GF-D8 (cell line): Measurements from ENCODE around the gene IQGAP2.
"Not testable (repeated sequence)": the region's sequence is repeated elsewhere in the genome, so short reads cannot be mapped to it uniquely, and the experiment has no call there.

ENCODE experiments used
- DNase-seq: peaks from one replicate; lab custom pipeline; 2025; lab: John Stamatoyannopoulos, UW

IQGAP2 gene

GRCh38 chr5:76717222-76718083, 314.4 kb downstream of the IQGAP2 start:
- no peak for DNase-seq

DNA sequence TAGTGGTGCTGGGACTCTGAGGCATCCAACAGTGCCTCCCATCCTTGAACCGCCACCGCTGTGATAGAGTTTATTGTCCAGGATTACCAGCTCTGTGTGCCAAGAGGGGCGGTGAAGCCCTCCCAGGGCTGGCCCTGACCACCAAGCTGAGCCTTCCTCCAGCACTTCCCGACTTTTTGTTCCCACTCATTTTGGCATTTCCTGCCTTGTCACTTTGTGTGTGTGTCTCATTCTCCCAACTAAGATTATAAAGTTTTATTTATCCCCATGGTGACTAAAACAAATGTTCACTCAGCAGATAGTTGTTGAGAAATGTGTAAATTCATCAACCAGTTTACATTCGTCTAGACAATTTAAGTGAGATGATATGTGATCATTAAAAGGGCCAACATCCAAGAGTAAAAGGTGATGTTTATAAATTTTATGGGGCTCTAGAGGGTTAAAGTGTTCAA, 315.3 kb downstream of the IQGAP2 start:
- no peak for DNase-seq

- DNase-seq, result no peak
Measured at GRCh38 chr5:76718880-76719279, 315.8 kb downstream of the IQGAP2 start.

DNA sequence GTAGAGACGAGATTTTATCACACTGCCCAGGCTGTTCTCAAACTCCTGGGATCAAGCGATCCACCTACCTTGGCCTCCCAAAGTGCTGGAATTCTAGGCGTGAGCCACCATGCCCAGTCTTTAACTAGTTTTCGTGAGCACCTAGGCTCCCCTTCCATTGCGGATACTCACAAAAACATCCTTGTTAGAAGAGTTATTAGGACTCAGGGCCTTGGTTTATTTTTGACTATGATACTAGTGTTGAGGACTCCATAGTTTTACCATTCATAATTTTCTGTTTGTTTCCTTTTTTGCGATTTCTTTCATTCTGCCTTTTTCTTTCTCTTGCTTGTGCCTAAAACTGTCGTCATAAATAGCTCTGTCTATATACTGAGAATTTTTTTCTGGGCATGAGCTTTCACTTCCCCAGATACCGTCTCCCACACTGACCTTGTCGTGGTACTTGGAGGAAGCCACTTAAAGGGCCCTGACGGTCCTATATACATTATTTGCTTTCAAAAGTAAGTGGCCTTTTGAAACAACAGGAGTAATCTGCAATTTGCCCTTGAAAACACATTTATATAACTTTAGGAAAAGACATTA, 318.0 kb downstream of the IQGAP2 start:
- DNase-seq, result no peak

GRCh38 chr5:76723266-76723665, 320.2 kb downstream of the IQGAP2 start:
- no peak for DNase-seq

DNA sequence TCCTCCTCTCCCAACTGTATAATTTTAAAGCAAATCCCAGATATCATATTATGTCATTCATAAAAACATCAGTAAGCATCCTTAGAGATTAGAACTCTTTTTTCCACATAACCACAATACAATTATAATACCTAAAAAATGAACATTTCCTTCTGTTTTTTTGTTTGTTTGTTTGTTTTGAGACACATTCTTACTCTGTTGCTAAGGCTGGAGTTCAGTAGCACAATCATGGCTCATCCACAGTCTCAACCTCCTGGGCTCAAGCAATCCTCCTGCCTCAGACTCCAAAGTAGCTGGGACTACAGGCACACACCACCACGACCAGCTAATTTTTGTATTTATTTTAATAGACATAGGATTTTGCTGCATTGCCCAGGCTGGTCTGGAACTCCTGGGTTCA, 320.8 kb downstream of the IQGAP2 start:
- no peak for DNase-seq

GRCh38 chr5:76724871-76725270, 321.8 kb downstream of the IQGAP2 start:
- DNase-seq, result no peak

DNA sequence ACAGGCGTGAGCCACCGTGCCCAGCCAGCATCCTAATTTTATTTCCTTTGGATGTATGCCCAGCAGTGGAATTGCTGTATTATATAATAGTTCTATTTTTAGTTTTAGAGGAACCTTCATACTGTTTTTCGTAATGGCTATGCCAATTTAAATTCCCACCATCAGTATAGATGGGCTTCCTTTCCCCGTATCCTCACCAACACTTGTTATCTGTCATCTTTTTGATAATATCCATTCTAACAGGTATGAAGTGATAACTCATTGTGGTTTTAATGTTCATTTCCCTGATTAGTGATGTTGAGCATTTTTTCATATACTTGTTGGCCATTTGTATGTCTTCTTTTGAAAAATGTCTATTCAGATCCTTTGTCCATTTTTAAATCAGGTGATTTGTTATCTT, 325.9 kb downstream of the IQGAP2 start:
- DNase-seq, result no peak

DNA sequence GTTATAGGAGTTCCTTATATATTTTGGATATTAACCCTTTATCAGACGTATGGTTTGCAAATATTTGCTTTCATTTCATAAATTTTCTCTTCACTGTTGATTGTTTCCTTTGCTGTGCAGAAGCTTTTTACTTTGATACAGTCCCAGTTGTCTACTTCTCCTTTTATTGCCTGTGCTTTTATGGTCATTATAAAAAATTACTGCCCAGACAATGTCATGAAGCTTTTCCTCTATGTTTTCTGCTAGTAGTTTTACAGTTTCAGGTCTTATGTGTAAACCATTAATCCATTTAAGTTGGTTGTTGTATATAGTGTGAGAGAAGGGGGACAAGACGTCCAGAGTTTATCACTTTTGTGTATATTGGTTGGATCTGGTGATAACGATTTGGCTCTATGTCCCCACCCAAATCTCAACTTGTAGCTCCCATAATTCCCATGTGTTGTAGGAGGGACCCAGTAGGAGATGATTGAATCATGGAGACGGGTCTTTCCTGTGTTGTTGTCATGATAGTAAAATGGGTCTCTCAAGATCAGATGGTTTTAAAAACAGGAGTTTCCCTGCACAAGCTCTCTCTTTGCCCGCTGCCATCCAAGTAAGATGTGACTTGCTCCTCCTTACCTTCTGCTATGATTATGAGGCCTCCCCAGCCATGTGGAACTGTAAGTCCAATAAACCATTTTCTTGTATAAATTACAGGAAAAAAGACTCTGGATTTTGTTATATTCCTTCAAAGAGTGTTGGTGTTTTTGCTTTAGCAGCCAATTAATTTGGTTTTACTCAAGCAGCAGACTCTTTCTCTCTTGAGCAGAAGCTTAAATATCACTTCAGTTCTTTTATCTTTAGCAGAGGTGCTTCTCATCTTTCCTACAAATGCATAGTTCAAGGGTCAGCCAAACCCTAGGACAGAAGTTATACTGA, 326.5 kb downstream of the IQGAP2 start:
- no peak for DNase-seq

DNA sequence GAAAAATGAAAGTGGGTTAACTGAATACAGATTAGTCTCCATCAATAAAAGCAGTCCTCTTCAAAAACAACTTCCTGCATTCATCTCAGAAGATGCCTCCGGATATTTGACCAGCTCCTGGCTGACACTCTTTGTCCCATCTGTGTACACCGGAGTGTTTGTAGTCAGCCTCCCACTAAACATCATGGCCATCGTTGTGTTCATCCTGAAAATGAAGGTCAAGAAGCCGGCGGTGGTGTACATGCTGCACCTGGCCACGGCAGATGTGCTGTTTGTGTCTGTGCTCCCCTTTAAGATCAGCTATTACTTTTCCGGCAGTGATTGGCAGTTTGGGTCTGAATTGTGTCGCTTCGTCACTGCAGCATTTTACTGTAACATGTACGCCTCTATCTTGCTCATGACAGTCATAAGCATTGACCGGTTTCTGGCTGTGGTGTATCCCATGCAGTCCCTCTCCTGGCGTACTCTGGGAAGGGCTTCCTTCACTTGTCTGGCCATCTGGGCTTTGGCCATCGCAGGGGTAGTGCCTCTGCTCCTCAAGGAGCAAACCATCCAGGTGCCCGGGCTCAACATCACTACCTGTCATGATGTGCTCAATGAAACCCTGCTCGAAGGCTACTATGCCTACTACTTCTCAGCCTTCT, 329.4 kb downstream of the IQGAP2 start:
- DNase-seq, result no peak

- DNase-seq, result no peak
Measured at GRCh38 chr5:76733049-76733417, 329.9 kb downstream of the IQGAP2 start.

DNA sequence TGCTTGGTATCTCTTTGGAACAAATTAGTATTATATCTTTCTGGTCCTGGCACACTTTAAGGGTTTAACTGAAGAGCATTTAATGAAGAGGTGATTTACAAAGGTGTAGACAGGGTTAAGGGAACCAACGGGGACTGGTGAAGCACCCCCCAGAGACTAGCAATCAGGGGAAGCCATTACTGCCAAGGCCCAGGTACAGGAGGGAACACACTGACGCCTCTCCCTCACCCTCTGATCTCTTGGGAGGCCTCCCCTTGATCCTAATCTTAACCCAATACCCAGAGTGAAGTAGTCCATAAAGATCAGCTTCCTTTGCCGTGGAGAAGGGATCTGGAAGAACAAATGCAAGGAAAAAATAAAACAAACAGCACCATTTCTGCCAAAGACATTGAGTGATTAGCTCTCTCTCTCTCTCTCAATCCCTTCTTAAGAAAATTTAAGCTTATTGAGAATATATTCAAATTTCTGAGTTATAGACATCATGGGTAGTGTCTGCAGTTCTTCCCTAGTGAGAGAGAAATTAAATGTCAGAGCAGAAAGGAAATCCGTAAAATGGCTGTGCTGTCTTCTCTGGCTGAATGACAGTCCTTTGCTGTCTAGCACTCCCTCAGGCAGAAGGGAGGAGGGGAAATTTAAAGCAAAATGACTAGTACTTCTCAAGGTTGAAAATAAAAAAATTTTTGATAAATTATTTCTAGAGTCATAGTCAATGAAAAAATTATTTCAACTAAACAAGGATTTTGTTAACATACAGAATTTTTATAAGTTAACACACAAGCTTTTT, 332.9 kb downstream of the IQGAP2 start:
- DNase-seq, result no peak

DNA sequence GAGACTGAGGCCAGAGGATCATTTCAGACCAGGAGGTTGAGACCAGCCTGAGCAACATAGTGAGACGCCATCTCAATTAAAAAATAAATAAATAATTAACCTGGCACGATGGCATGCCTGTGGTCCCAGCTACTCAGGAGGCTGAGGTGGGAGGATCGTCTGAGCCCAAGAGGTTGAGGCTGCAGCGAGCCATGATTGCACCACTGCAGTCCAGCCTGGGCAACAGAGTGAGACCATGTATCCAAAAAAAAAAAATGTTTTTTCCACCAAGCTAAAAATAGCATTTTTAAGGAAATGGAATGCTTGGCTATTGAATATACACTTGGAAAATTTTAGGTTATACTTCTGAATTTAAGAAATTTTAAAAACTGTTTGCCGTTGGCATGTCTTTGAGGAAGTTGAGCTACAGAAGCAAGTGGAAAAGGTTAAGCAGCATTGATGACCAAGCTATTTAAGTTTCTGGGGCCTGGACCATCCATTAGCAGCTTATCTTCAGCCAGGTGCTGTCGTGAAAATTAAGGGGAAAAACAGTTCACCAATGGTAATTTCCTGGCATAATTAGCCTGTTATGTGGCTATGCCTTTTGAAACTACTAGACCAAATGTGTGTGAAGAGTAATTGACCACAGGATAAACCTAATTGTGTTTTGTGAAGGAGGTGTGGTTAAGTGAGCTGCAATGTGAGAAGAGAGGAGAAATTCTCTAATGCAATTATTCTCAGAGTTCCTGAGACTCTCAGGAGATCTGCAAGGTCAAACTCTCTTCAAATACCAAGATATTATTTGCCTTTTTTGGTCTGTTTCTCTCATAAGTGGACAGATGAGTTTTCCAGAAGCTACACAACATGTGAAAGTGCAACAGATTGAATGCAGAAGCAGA, 333.8 kb downstream of the IQGAP2 start:
- DNase-seq, result no peak

DNA sequence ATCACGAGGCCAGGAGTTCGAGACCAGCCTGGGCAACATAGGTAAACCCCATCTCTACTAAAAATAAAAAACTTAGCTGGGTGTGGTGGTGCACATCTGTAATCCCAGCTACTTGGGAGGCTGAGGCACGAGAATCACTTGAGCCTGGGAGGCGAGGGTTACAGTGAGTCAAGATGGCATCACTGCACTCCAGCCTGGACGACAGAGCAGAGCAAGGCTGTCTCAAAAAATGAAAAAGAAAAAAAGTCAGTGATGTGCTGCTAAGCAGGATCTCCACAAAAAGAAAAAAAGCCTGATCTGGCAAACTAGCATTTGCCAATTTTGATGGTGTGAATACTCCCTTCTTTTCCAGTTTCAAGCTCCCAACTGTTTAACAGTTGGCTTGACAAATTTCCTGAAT, 334.8 kb downstream of the IQGAP2 start:
- no peak for DNase-seq

- not testable (repeated sequence) for DNase-seq
Measured at GRCh38 chr5:76741506-76741905, 338.4 kb downstream of the IQGAP2 start.

DNA sequence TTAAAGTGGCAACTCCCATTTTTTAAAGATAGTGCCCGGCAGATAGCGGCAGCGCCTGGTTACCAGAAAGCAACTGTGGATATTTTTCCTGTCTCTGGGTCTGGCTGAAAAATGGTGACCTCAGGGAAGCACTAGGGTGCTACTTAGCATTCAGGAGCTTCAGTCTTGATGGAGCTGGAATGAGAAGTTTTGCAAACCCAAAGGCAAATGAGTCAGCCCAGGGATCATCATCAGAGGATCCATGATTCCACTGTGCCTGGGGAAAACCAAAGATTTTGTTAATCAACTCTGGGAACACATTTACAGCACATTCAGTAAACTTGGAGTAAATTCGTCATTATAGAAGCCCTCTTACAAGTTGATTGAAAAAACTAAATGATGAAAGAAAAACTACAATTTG, 339.5 kb downstream of the IQGAP2 start:
- DNase-seq, result no peak

- DNase-seq, result no peak
Measured at GRCh38 chr5:76744632-76745031, 341.5 kb downstream of the IQGAP2 start.

DNA sequence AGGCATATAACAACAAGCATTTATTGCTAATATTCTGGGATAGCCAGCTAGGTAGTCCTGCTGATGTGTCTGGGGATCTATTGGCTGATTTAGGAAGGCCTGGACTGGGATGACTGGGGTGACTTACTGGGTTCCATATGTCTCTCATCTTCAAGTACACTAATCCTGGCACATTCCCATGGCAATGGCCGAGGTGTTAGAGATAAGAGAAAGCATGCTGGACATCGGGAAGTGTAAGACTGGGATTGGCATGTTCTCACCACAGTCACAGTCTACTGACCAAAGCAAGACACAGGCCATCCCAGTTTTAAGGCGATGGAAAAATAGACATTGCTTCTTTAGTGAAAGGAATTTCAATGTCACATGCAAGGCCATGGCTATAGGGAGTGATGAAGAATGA, 342.6 kb downstream of the IQGAP2 start:
- no peak for DNase-seq

DNA sequence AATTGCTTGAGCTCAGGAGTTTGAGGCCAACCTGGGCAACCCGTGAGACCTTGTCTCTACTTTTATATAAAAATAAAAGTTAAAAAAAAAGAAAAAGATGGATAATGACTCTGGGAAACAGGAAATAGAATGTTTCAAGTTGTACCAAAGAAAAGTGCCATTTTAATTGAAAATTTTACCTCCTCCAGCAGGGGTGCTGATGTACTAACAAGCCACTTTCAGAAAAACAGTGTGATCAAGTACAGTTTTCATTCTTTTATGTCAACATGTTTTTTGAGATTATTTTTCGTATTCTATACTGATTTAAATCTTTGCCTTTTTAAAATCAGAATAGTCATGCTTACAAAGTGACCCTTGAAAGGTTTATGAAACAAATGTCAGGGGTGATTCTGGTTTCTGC, 343.6 kb downstream of the IQGAP2 start:
- DNase-seq, result no peak

- no peak for DNase-seq
Measured at GRCh38 chr5:76747706-76748105, 344.6 kb downstream of the IQGAP2 start.
